Measurements from ENCODE around the gene KIF6. TPM values are rescaled to one million over a fixed set of nuclear protein-coding genes. Genes with fewer than 3 reads are reported as not detected.

KIF6 gene
- total and polyA plus RNA-seq, 5 donors = 0.25 to 1.4 (median 0.43) TPM

GRCh38 chr6:39426073-39426456, 299.1 kb downstream of the KIF6 start:
- 51% methylated on average over 2 of the region's 2 CpGs for WGBS
- DNase-seq = no peak
- H3K4me3 ChIP-seq (ENCODE audit: low read length) = no peak overlapping the region

GRCh38 chr6:39425346-39426072, 299.7 kb downstream of the KIF6 start:
- H3K27ac ChIP-seq (ENCODE audit: low read length) = no peak overlapping the region
- intact Hi-C loops (cut with DNase I) = no loop called here
- WGBS = 65% methylated on average over 6 of the region's 6 CpGs

More at GRCh38 chr6:39426073-39426456, 299.1 kb downstream of the KIF6 start:
- ATAC-seq = peak; percentile 18 to 69
- intact Hi-C loops (cut with DNase I) = no loop called here
- H3K27me3 ChIP-seq (ENCODE audit: control insufficient read depth, insufficient read depth) = no peaks in the 10 kb centered on the region
- no peaks in the 10 kb centered on the region for H3K9me3 ChIP-seq (ENCODE audit: control insufficient read depth, low read length)
- H3K27ac ChIP-seq (ENCODE audit: low read length) = no peak overlapping the region
- peaks cover 4% of the 10 kb centered on the region for H3K4me1 ChIP-seq (ENCODE audit: control insufficient read depth, insufficient read depth, low read length)

GRCh38 chr6:39424831-39425230, 300.4 kb downstream of the KIF6 start:
- WGBS = 92% methylated on average over 3 of the region's 3 CpGs
- intact Hi-C loops (cut with DNase I) = no loop called here
- H3K9me3 ChIP-seq (ENCODE audit: control insufficient read depth, low read length) = no peaks in the 10 kb centered on the region
- ATAC-seq (no peak), DNase-seq (no peak)
- H3K4me1 ChIP-seq (ENCODE audit: control insufficient read depth, insufficient read depth, low read length) = peaks cover 4% of the 10 kb centered on the region
- H3K4me3 ChIP-seq (ENCODE audit: low read length) = no peak overlapping the region
- no peaks in the 10 kb centered on the region for H3K27me3 ChIP-seq (ENCODE audit: control insufficient read depth, insufficient read depth)
- H3K27ac ChIP-seq (ENCODE audit: low read length) = no peak overlapping the region

More at GRCh38 chr6:39425346-39426072, 299.7 kb downstream of the KIF6 start:
- H3K4me1 ChIP-seq (ENCODE audit: control insufficient read depth, insufficient read depth, low read length) = peaks cover 4% of the 10 kb centered on the region
- ATAC-seq = peak in 1 of 2 donors; percentile 47
- no peak for DNase-seq
- no peaks in the 10 kb centered on the region for H3K27me3 ChIP-seq (ENCODE audit: control insufficient read depth, insufficient read depth)
- no peaks in the 10 kb centered on the region for H3K9me3 ChIP-seq (ENCODE audit: control insufficient read depth, low read length)
- H3K4me3 ChIP-seq (ENCODE audit: low read length) = no peak overlapping the region

- 39% methylated on average over 6 of the region's 6 CpGs for WGBS
- intact Hi-C loops (cut with DNase I) = no loop called here
Measured at GRCh38 chr6:39422238-39422637, 303.0 kb downstream of the KIF6 start.

GRCh38 chr6:39421383-39422225, 303.6 kb downstream of the KIF6 start:
- Histone ChIP-seq H3K4me3 (ENCODE audit: low read length) (no peak overlapping the region), H3K9me3 (ENCODE audit: control insufficient read depth, low read length) (no peaks in the 10 kb centered on the region), H3K27ac (ENCODE audit: low read length) (peak overlapping the region; percentile 42), H3K4me1 (ENCODE audit: control insufficient read depth, insufficient read depth, low read length) (peaks cover 6% of the 10 kb centered on the region), H3K27me3 (ENCODE audit: control insufficient read depth, insufficient read depth) (no peaks in the 10 kb centered on the region)
- ATAC-seq (peak; percentile 67 to 81), DNase-seq (peak in 2 of 3 donors; percentile 35 to 58)
- intact Hi-C loops (cut with DNase I) = no loop called here
- WGBS = 56% methylated on average over 11 of the region's 11 CpGs

More at GRCh38 chr6:39422238-39422637, 303.0 kb downstream of the KIF6 start:
- DNase-seq (peak; percentile 73 to 90 (median 75)), ATAC-seq (peak; percentile 82 to 88)
- peaks cover 6% of the 10 kb centered on the region for H3K4me1 ChIP-seq (ENCODE audit: control insufficient read depth, insufficient read depth, low read length)
- no peak overlapping the region for H3K4me3 ChIP-seq (ENCODE audit: low read length)
- no peaks in the 10 kb centered on the region for H3K9me3 ChIP-seq (ENCODE audit: control insufficient read depth, low read length)
- H3K27ac ChIP-seq (ENCODE audit: low read length) = peak overlapping the region; percentile 5
- no peaks in the 10 kb centered on the region for H3K27me3 ChIP-seq (ENCODE audit: control insufficient read depth, insufficient read depth)

- DNase-seq = no peak
- peaks cover 6% of the 10 kb centered on the region for H3K4me1 ChIP-seq (ENCODE audit: control insufficient read depth, insufficient read depth, low read length)
- H3K27ac ChIP-seq (ENCODE audit: low read length) = no peak overlapping the region
- no peaks in the 10 kb centered on the region for H3K27me3 ChIP-seq (ENCODE audit: control insufficient read depth, insufficient read depth)
- intact Hi-C loops (cut with DNase I) = no loop called here
- ATAC-seq = peak; percentile 36 to 40
- H3K4me3 ChIP-seq (ENCODE audit: low read length) = no peak overlapping the region
- H3K9me3 ChIP-seq (ENCODE audit: control insufficient read depth, low read length) = no peaks in the 10 kb centered on the region
- WGBS = 78% methylated on average over 15 of the region's 15 CpGs
Measured at GRCh38 chr6:39420300-39421265, 304.6 kb downstream of the KIF6 start.

GRCh38 chr6:39419607-39420006, 305.6 kb downstream of the KIF6 start:
- Histone ChIP-seq H3K9me3 (ENCODE audit: control insufficient read depth, low read length) (no peaks in the 10 kb centered on the region), H3K27me3 (ENCODE audit: control insufficient read depth, insufficient read depth) (no peaks in the 10 kb centered on the region), H3K4me1 (ENCODE audit: control insufficient read depth, insufficient read depth, low read length) (peaks cover 6% of the 10 kb centered on the region), H3K4me3 (ENCODE audit: low read length) (no peak overlapping the region), H3K27ac (ENCODE audit: low read length) (no peak overlapping the region)
- DNase-seq (no peak), ATAC-seq (no peak)
- intact Hi-C loops (cut with DNase I) = no loop called here
- WGBS = 53% methylated on average over 3 of the region's 3 CpGs

GRCh38 chr6:39417440-39417839, 307.8 kb downstream of the KIF6 start:
- DNase-seq (no peak), ATAC-seq (no peak)
- Histone ChIP-seq H3K27me3 (ENCODE audit: control insufficient read depth, insufficient read depth) (no peaks in the 10 kb centered on the region), H3K4me3 (ENCODE audit: low read length) (no peak overlapping the region), H3K4me1 (ENCODE audit: control insufficient read depth, insufficient read depth, low read length) (peaks cover 5% of the 10 kb centered on the region), H3K9me3 (ENCODE audit: control insufficient read depth, low read length) (no peaks in the 10 kb centered on the region), H3K27ac (ENCODE audit: low read length) (no peak overlapping the region)
- 79% methylated on average over 2 of the region's 2 CpGs for WGBS
- intact Hi-C loops (cut with DNase I) = no loop called here

GRCh38 chr6:39416728-39417127, 308.5 kb downstream of the KIF6 start:
- intact Hi-C loops (cut with DNase I) = no loop called here
- no peak overlapping the region for H3K27ac ChIP-seq (ENCODE audit: low read length)
- H3K4me1 ChIP-seq (ENCODE audit: control insufficient read depth, insufficient read depth, low read length) = peaks cover 2% of the 10 kb centered on the region
- no peaks in the 10 kb centered on the region for H3K9me3 ChIP-seq (ENCODE audit: control insufficient read depth, low read length)
- H3K4me3 ChIP-seq (ENCODE audit: low read length) = no peak overlapping the region
- no peak for ATAC-seq
- H3K27me3 ChIP-seq (ENCODE audit: control insufficient read depth, insufficient read depth) = no peaks in the 10 kb centered on the region
- no peak for DNase-seq
- 74% methylated on average over 4 of the region's 4 CpGs for WGBS

- H3K9me3 ChIP-seq (ENCODE audit: control insufficient read depth, low read length) = no peaks in the 10 kb centered on the region
- ATAC-seq = no peak
- H3K27ac ChIP-seq (ENCODE audit: low read length) = no peak overlapping the region
- no peaks in the 10 kb centered on the region for H3K27me3 ChIP-seq (ENCODE audit: control insufficient read depth, insufficient read depth)
- no peak overlapping the region for H3K4me3 ChIP-seq (ENCODE audit: low read length)
- 90% methylated on average over 3 of the region's 3 CpGs for WGBS
- intact Hi-C loops (cut with DNase I) = no loop called here
- DNase-seq = no peak
- H3K4me1 ChIP-seq (ENCODE audit: control insufficient read depth, insufficient read depth, low read length) = peaks cover 2% of the 10 kb centered on the region
Measured at GRCh38 chr6:39416026-39416425, 309.2 kb downstream of the KIF6 start.

Measured in right cardiac atrium (tissue), 5 donors.